Endothelial cell of umbilical vein (primary cell): ENCODE results near the gene GANC. TPM values are rescaled to one million over a fixed set of nuclear protein-coding genes. Genes with fewer than 3 reads are reported as not detected.
"Not testable (repeated sequence)": the region's sequence is repeated elsewhere in the genome, so short reads cannot be mapped to it uniquely, and the experiment has no call there.

Experiments
- BruUV-seq: library from RNA; stranded (reverse); fragments of 400-500 nt; replicated peaks from 2 replicates; lab custom pipeline; 2021; lab: Mats Ljungman, UMichigan
- CTCF ChIA-PET: fragments of 300-600, 350-600 bp; sonication (Branson Sonifier 250); formaldehyde crosslinking; loops from one replicate; lab custom pipeline; 2021; ENCODE audit warnings: antibody characterized with exemption, inconsistent platforms; lab: Charles Lee
- POLR2A ChIA-PET: fragments of 300-600, 350-600 bp; sonication (Branson Sonifier 250); formaldehyde crosslinking; loops from one replicate; lab custom pipeline; 2021; ENCODE audit warnings: antibody characterized with exemption, inconsistent platforms; lab: Charles Lee
- DNase-seq: peaks from one replicate; pipeline ENCODE4 v3.0.0-alpha.2; 2011; ENCODE audit warnings: low read depth, low spot score
- FAIRE-seq: peaks from 2 replicates; lab custom pipeline; 2011; peaks lifted over from hg19 to GRCh38; lab: Jason Lieb, UNC
- H2AFZ ChIP-seq: 2 replicates; pipeline ENCODE4 v1.6.0; 2012; ENCODE audit warnings: low read depth, low read length, control low read depth, inconsistent platforms
- H3K27ac ChIP-seq: 2 replicates; pipeline ENCODE4 v1.5.1; 2011; ENCODE audit warnings: low read depth, mild to moderate bottlenecking, control low read depth, low read length, moderate library complexity; ENCODE audit not compliant: insufficient read depth
- H3K27me3 ChIP-seq, 2 experiments: 2 replicates each; pipeline versions ENCODE4 v1.6.0 to v1.6.1; 2011; ENCODE audit warnings: low read length in 2 of 2, mixed read lengths in 1 of 2; ENCODE audit not compliant: control insufficient read depth in 2 of 2, insufficient read depth in 2 of 2
- H3K36me3 ChIP-seq, 2 experiments: 2 replicates in 1 of 2; 3 replicates in 1 of 2; pipeline ENCODE4 v1.5.1; 2011; ENCODE audit warnings: low read length in 2 of 2, mild to moderate bottlenecking in 1 of 2, moderate library complexity in 1 of 2; ENCODE audit not compliant: control insufficient read depth in 2 of 2, insufficient read depth in 2 of 2; ENCODE audit errors: extremely low read depth in 1 of 2
- H3K4me1 ChIP-seq: 3 replicates; pipeline ENCODE4 v1.5.1; 2011; ENCODE audit warnings: mild to moderate bottlenecking, low read length; ENCODE audit not compliant: control insufficient read depth, insufficient read depth; ENCODE audit errors: extremely low read depth
- H3K4me2 ChIP-seq: 2 replicates; pipeline ENCODE4 v1.6.1; 2011; ENCODE audit warnings: low read length, control low read depth, mixed read lengths; ENCODE audit not compliant: insufficient read depth
- H3K4me3 ChIP-seq, 3 experiments: fragments of 200-600 bp in 1 of 3; sonication (generic), shearing (Covaris generic) in 1 of 3; replicated peaks in 1 of 3; 2 replicates each; pipeline ENCODE4 v1.5.1; 2011 to 2016; ENCODE audit warnings: control low read depth in 3 of 3, low read length in 3 of 3, mild to moderate bottlenecking in 2 of 3, inconsistent platforms in 1 of 3, low read depth in 1 of 3, moderate library complexity in 1 of 3; ENCODE audit not compliant: insufficient read depth in 1 of 3
- H3K79me2 ChIP-seq: 2 replicates; pipeline ENCODE4 v1.6.0; 2012; ENCODE audit warnings: low read length, inconsistent platforms; ENCODE audit not compliant: control insufficient read depth, insufficient read depth
- H3K9ac ChIP-seq: replicated peaks from 2 replicates; pipeline ENCODE3; 2011; ENCODE audit warnings: low read length, control low read depth; ENCODE audit not compliant: insufficient read depth; ENCODE audit errors: extremely low read depth
- H3K9me1 ChIP-seq: replicated peaks from 3 replicates; pipeline ENCODE4 v1.6.0; 2011; ENCODE audit warnings: mild to moderate bottlenecking, low read length; ENCODE audit not compliant: control insufficient read depth, insufficient read depth; ENCODE audit errors: extremely low read depth
- H3K9me3 ChIP-seq: replicated peaks from 2 replicates; pipeline ENCODE4 v1.5.1; 2012; ENCODE audit warnings: low read length, inconsistent platforms; ENCODE audit not compliant: control insufficient read depth, insufficient read depth
- H4K20me1 ChIP-seq: replicated peaks from 2 replicates; pipeline ENCODE3; 2011; ENCODE audit warnings: mild to moderate bottlenecking, low read length; ENCODE audit not compliant: control insufficient read depth, insufficient read depth; ENCODE audit errors: extremely low read depth
- CTCF ChIP-seq, 2 donors: IDR thresholded peaks; 1 replicate in 1 of 2; 2 replicates in 1 of 2; pipeline ENCODE4 v1.5.1; 2011; ENCODE audit warnings: low read length in 2 of 2, mild to moderate bottlenecking in 2 of 2, moderate library complexity in 2 of 2, control low read depth in 1 of 2, inconsistent platforms in 1 of 2, low read depth in 1 of 2; ENCODE audit not compliant: insufficient read depth in 1 of 2; ENCODE audit errors: extremely low read depth in 1 of 2
- EZH2 ChIP-seq: IDR thresholded peaks from 2 replicates; pipeline ENCODE4 v1.6.1; 2012; ENCODE audit warnings: borderline replicate concordance, low read depth, mild to moderate bottlenecking, moderate library complexity, low read length, inconsistent platforms; ENCODE audit not compliant: severe bottlenecking
- FOS ChIP-seq: IDR thresholded peaks from 2 replicates; pipeline ENCODE4 v1.6.1; 2011; ENCODE audit warnings: mild to moderate bottlenecking, low read length, moderate library complexity, borderline replicate concordance; ENCODE audit not compliant: insufficient read depth
- GATA2 ChIP-seq: IDR thresholded peaks from 2 replicates; pipeline ENCODE4 v1.7.0; 2011; ENCODE audit warnings: low read depth, mild to moderate bottlenecking, moderate library complexity, mixed read lengths, low read length; ENCODE audit not compliant: insufficient read length, insufficient read depth
- JUN ChIP-seq: IDR thresholded peaks from 2 replicates; pipeline ENCODE4 v1.6.1; 2011; ENCODE audit warnings: borderline replicate concordance, low read depth; ENCODE audit not compliant: insufficient read length, insufficient read depth
- MAX ChIP-seq: IDR thresholded peaks from 2 replicates; pipeline ENCODE4 v1.6.1; 2011; ENCODE audit not compliant: insufficient read depth, insufficient read length
- MYC ChIP-seq: IDR thresholded peaks from one replicate; pipeline ENCODE4 v1.6.1; 2011; ENCODE audit warnings: mild to moderate bottlenecking, low read depth, low read length
- POLR2A ChIP-seq: IDR thresholded peaks from 2 replicates; pipeline ENCODE4 v1.6.1; 2012; ENCODE audit warnings: low read depth, mild to moderate bottlenecking, control low read depth, low read length
- POLR2AphosphoS5 ChIP-seq: IDR thresholded peaks from 2 replicates; pipeline ENCODE4 v1.6.1; 2012; ENCODE audit warnings: low read depth, mild to moderate bottlenecking, control low read depth, low read length, moderate library complexity; ENCODE audit not compliant: insufficient read depth
- dilution Hi-C: fragments of 300-500 bp; cut with MboI; formaldehyde crosslinking; loops from one replicate; pipeline ENCODE4 v1.15.0; 2019; ENCODE audit warnings: low sequenced_read_pairs; ENCODE audit not compliant: extremely low pct_ligation_motif_present
- intact Hi-C: fragments of 100-400 bp; cut with micrococcal nuclease; formaldehyde crosslinking; loops from one replicate; pipeline ENCODE4 v1.10.0; 2022
- polyA plus RNA-seq, 4 experiments: library from polyadenylated mRNA; depleted of rRNA in 3 of 4; stranded (reverse) in 3 of 4; unstranded in 1 of 4; fragments of >200 nt; gene quantifications; 2 replicates each; pipeline versions ENCODE4 v1.2.1 to v1.2.3, GENCODE V29; 2011 to 2012; ENCODE audit warnings: missing spikeins in 1 of 4
- total RNA-seq: library from RNA; stranded (reverse); gene quantifications from 2 replicates; pipeline ENCODE4 v1.2.3, GENCODE V29; 2021

GANC gene
- total and polyA plus RNA-seq, 2 donors (not counting 3 experiments of a cell fraction or from before 2014, with no cell fraction given): 8.5 to 17.8 TPM

- no peak for TF ChIP-seq EZH2
- TF ChIP-seq MYC: no peak
- no peak for TF ChIP-seq POLR2AphosphoS5
- no peak for TF ChIP-seq MAX
- no peak for TF ChIP-seq JUN
- TF ChIP-seq FOS: no peak
- TF ChIP-seq POLR2A: no peak
- no peak for TF ChIP-seq GATA2
- no peak for TF ChIP-seq CTCF (IDR thresholded peaks at IDR 0.05; ENCODE audit: extremely low read depth in 1 of 2, insufficient read depth in 1 of 2, low read depth in 1 of 2, low read length in 2 of 2)
- no peak for FAIRE-seq
- Histone ChIP-seq H3K27ac (no peak overlapping the region), H3K36me3 (no peaks in the 10 kb centered on the region), H3K9me3 (no peaks in the 10 kb centered on the region), H3K79me2 (no peaks in the 10 kb centered on the region), H4K20me1 (no peaks in the 10 kb centered on the region), H3K27me3 (no peaks in the 10 kb centered on the region), H3K4me3 (no peak overlapping the region), H3K4me1 (peaks cover 4% of the 10 kb centered on the region), H2AFZ (no peak overlapping the region), H3K9me1 (no peaks in the 10 kb centered on the region), H3K9ac (no peak overlapping the region), H3K4me2 (no peak overlapping the region)
- no peak for DNase-seq
- CTCF ChIA-PET: no interaction called here
- POLR2A ChIA-PET: no interaction called here
- intact Hi-C loops: no loop called here
- dilution Hi-C loops: no loop called here
- BruUV-seq: no TSS peak
Measured at GRCh38 chr15:42335074-42335473, 62.1 kb downstream of the GANC start.

- H2AFZ ChIP-seq, H3K27ac ChIP-seq, CTCF ChIA-PET, H4K20me1 ChIP-seq, H3K9ac ChIP-seq, H3K27me3 ChIP-seq, H3K4me2 ChIP-seq, H3K79me2 ChIP-seq, FAIRE-seq, DNase-seq, H3K4me3 ChIP-seq, H3K9me3 ChIP-seq, H3K4me1 ChIP-seq, intact Hi-C loops, dilution Hi-C loops, H3K36me3 ChIP-seq, BruUV-seq, H3K9me1 ChIP-seq, POLR2A ChIA-PET: not testable (repeated sequence)
Measured at GRCh38 chr15:42336650-42337049, 63.6 kb downstream of the GANC start.

- H3K79me2 ChIP-seq, H3K27me3 ChIP-seq, H3K27ac ChIP-seq, H3K9me1 ChIP-seq, FAIRE-seq, H3K9ac ChIP-seq, H3K36me3 ChIP-seq, H2AFZ ChIP-seq, dilution Hi-C loops, H4K20me1 ChIP-seq, H3K4me1 ChIP-seq, DNase-seq, H3K4me2 ChIP-seq, H3K4me3 ChIP-seq, BruUV-seq, intact Hi-C loops, H3K9me3 ChIP-seq, POLR2A ChIA-PET, CTCF ChIA-PET: not testable (repeated sequence)
Measured at GRCh38 chr15:42337104-42337503, 64.1 kb downstream of the GANC start.
